ENCODE results near the gene GPR35.

The GPR35 gene

DNA sequence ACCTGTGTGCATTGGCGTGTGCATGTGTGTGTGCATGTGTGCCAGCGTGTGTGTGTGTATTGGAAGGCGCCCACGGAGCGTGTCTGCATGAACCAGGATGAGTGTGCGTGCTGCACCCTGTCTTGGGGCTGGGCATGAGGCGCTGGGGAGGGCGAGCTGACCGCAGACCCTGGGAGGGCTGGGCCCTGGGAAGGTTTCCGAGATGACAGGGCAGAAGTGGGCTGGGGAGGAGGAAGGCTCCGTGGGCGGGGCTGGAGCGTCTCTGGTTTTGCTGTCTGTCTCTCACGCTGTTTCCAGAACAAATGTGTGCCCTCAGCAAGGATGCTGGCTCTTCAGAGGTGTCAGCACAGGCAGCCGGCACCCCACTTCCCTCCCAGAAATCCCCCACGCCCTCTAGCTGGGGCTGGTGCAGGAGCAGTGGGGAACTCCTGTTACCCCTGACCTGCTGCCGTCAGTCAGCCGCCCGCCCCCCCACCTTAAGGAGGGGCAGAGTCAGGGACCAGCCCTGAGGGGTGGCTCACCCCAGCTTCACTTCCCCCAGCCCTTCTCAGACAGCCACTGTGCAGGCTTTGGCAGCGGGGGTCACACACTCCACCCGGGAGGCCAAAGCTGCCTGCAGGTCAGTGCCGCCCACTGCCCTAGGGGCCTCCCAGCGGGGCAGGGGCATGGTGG, at the start of gene GPR35:
TSS of gene GPR35 (plus strand) at position 531 of the 672 bp plus-strand sequence. CDS start 4,473 bp downstream, outside the sequence.
- H3K9me3 ChIP-seq (ENCODE audit: control insufficient read depth, insufficient read depth, low read depth, low read length), result no peaks in the 10 kb centered on the region
- H3K27me3 ChIP-seq (ENCODE audit: control insufficient read depth, insufficient read depth, low read length), result no peaks in the 10 kb centered on the region
- no peak within 1 kb of the TSS for H3K27ac ChIP-seq (ENCODE audit: low read depth, low read length)
- H3K9ac ChIP-seq (ENCODE audit: low read length), result no peak within 1 kb of the TSS
- H3K4me3 ChIP-seq (ENCODE audit: low read depth, low read length), result no peak within 1 kb of the TSS
- H3K4me1 ChIP-seq (ENCODE audit: control insufficient read depth, insufficient read depth, low read length), result peaks cover 5% of the 10 kb centered on the region; the same call in 1 of the 2 replicates
- H3K36me3 ChIP-seq (ENCODE audit: control insufficient read depth, insufficient read depth, low read length), result no peaks in the 10 kb centered on the region

DNA sequence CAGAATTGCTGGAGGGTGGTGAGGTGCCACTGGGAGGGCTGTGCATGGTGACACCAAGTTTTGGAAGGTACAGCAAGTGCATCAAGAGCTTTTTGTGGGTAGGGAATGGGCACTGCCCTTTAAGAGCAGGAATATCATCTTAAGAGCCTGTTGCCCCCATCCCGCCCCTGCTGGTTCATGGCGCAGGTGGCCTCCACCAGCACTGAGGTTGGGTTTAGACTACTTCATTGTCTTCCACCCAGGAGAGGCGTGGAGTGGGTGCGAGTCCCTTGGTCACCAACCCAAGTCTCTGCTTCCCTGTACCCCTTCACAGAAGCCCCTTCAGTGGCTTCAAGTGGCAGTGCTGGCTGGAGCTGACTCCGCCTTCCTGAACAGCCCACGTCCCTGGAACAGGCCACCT, 49.2 kb upstream of the GPR35 start:
- no peaks in the 10 kb centered on the region for H3K9me3 ChIP-seq (ENCODE audit: control insufficient read depth, insufficient read depth, low read depth, low read length)
- H3K27me3 ChIP-seq (ENCODE audit: control insufficient read depth, insufficient read depth, low read length), result no peaks in the 10 kb centered on the region
- no peak overlapping the region for H3K27ac ChIP-seq (ENCODE audit: low read depth, low read length)
- H3K4me1 ChIP-seq (ENCODE audit: control insufficient read depth, insufficient read depth, low read length), result peaks cover 13% of the 10 kb centered on the region; the same call in 1 of the 2 replicates
- peaks cover 5% of the 10 kb centered on the region; the same call in 1 of the 2 replicates for H3K36me3 ChIP-seq (ENCODE audit: control insufficient read depth, insufficient read depth, low read length)
- H3K4me3 ChIP-seq (ENCODE audit: low read depth, low read length), result no peak overlapping the region
- H3K9ac ChIP-seq (ENCODE audit: low read length), result no peak overlapping the region

DNA sequence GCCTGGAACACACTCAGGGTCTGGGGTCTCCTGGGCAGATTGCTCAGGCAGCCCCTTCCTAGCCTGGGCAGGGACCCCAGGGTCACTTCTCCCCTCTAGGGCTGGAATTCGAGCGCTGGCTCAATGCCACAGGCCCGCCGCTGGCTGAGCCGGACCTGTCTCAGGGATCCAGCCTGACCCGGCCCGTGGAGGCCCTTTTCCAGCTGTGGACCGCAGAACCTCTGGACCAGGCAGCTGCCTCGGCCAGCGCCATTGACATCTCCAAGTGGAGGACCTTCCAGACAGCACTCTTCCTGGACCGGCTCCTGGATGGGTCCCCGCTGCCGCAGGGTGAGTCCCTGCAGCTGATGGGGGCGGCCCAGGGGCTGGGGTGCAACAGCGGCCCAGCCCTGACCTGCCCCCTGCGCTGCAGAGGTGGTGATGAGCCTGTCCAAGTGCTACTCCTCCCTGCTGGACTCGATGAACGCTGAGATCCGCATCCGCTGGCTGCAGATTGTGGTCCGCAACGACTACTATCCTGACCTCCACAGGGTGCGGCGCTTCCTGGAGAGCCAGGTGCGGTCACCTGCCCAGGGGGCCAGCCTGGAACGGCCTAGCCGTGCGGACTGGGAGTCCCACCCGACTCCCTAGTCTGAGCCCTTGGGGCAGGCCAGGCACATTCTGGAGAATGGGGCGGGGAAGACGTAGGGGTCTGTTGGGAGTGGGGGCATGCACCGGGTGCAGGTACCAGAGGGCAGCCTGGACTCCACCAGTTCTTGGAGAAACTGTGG, 48.7 kb upstream of the GPR35 start:
- Histone ChIP-seq H3K27me3 (ENCODE audit: control insufficient read depth, insufficient read depth, low read length) (no peaks in the 10 kb centered on the region), H3K9me3 (ENCODE audit: control insufficient read depth, insufficient read depth, low read depth, low read length) (no peaks in the 10 kb centered on the region), H3K36me3 (ENCODE audit: control insufficient read depth, insufficient read depth, low read length) (peaks cover 5% of the 10 kb centered on the region; the same call in 1 of the 2 replicates), H3K27ac (ENCODE audit: low read depth, low read length) (no peak overlapping the region), H3K9ac (ENCODE audit: low read length) (no peak overlapping the region), H3K4me1 (ENCODE audit: control insufficient read depth, insufficient read depth, low read length) (peaks cover 13% of the 10 kb centered on the region; the same call in 1 of the 2 replicates), H3K4me3 (ENCODE audit: low read depth, low read length) (no peak overlapping the region)

DNA sequence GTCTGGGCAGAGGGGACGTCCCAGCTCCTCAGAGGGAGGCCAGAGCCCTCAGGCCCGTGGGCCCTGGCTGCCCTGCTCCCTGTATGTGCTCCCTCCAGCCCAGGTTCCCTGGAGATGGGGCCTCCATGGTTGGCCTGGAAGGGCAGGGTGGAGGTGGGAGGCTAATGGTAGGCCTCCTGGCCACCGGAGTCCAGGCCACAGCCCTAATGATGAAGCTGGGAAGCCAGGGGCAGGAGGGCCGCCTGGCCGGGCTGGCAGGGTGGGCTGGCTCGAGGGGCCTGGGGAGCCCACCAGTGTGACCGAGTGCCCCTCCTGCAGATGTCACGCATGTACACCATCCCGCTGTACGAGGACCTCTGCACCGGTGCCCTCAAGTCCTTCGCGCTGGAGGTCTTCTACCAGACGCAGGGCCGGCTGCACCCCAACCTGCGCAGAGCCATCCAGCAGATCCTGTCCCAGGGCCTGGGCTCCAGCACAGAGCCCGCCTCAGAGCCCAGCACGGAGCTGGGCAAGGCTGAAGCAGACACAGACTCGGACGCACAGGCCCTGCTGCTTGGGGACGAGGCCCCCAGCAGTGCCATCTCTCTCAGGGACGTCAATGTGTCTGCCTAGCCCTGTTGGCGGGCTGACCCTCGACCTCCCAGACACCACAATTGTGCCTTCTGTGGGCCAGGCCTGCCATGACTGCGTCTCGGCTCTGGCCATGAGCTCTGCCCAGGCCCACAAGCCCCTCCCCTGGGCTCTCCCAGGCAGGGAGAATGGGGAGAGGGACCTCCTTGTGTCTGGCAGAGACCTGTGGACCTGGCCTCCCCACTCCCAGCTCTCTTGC, 47.8 kb upstream of the GPR35 start:
- Histone ChIP-seq H3K9ac (ENCODE audit: low read length) (no peak overlapping the region), H3K4me3 (ENCODE audit: low read depth, low read length) (no peak overlapping the region), H3K27ac (ENCODE audit: low read depth, low read length) (no peak overlapping the region), H3K4me1 (ENCODE audit: control insufficient read depth, insufficient read depth, low read length) (peaks cover 19% of the 10 kb centered on the region; the same call in 1 of the 2 replicates), H3K9me3 (ENCODE audit: control insufficient read depth, insufficient read depth, low read depth, low read length) (no peaks in the 10 kb centered on the region), H3K36me3 (ENCODE audit: control insufficient read depth, insufficient read depth, low read length) (peaks cover 5% of the 10 kb centered on the region; the same call in 1 of the 2 replicates), H3K27me3 (ENCODE audit: control insufficient read depth, insufficient read depth, low read length) (no peaks in the 10 kb centered on the region)

DNA sequence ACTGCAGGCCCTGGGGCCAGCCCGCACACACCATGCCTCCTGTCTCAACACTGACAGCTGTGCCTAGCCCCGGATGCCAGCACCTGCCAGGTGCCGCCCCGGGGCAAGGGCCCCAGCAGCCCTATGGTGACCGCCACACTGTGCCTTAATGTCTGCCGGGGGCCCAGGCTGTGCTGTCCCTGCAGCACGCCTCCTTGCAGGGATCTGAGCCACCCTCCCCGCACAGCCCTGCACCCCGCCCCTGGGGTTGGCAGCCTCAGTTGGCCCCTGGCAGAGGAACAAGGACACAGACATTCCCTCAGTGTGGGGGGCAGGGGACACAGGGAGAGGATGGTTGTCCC, 47.2 kb upstream of the GPR35 start:
- H3K9me3 ChIP-seq (ENCODE audit: control insufficient read depth, insufficient read depth, low read depth, low read length), result no peaks in the 10 kb centered on the region
- no peak overlapping the region for H3K27ac ChIP-seq (ENCODE audit: low read depth, low read length)
- no peak overlapping the region for H3K4me3 ChIP-seq (ENCODE audit: low read depth, low read length)
- H3K4me1 ChIP-seq (ENCODE audit: control insufficient read depth, insufficient read depth, low read length), result peaks cover 21% of the 10 kb centered on the region; the same call in 1 of the 2 replicates
- H3K27me3 ChIP-seq (ENCODE audit: control insufficient read depth, insufficient read depth, low read length), result no peaks in the 10 kb centered on the region
- H3K36me3 ChIP-seq (ENCODE audit: control insufficient read depth, insufficient read depth, low read length), result peaks cover 5% of the 10 kb centered on the region; the same call in 1 of the 2 replicates
- H3K9ac ChIP-seq (ENCODE audit: low read length), result no peak overlapping the region

DNA sequence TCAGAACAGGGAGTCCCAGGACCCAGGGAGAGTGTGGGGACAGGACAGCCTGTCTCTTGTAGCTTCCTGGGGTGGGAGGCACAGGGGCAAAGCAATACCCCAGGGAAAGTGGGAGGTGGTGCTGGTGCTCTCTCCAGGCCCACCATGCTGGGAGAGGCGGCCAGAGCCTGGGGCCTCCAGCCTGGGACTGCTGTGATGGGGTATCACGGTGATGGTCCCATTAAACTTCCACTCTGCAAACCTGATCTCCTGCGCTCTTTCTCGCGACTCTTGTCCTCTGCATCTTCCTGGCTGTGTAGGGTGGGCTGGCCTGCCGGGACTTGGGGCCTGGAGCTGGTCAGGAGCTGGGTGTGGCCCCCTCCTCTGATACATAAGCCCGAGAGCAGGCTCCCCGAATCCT, 46.8 kb upstream of the GPR35 start:
- no peaks in the 10 kb centered on the region for H3K9me3 ChIP-seq (ENCODE audit: control insufficient read depth, insufficient read depth, low read depth, low read length)
- no peak overlapping the region for H3K4me3 ChIP-seq (ENCODE audit: low read depth, low read length)
- no peak overlapping the region for H3K9ac ChIP-seq (ENCODE audit: low read length)
- peaks cover 5% of the 10 kb centered on the region; the same call in 1 of the 2 replicates for H3K36me3 ChIP-seq (ENCODE audit: control insufficient read depth, insufficient read depth, low read length)
- H3K27me3 ChIP-seq (ENCODE audit: control insufficient read depth, insufficient read depth, low read length), result no peaks in the 10 kb centered on the region
- peaks cover 21% of the 10 kb centered on the region; the same call in 1 of the 2 replicates for H3K4me1 ChIP-seq (ENCODE audit: control insufficient read depth, insufficient read depth, low read length)
- no peak overlapping the region for H3K27ac ChIP-seq (ENCODE audit: low read depth, low read length)

GRCh38 chr2:240579071-240579762, 46.1 kb upstream of the GPR35 start:
- peaks cover 5% of the 10 kb centered on the region; the same call in 1 of the 2 replicates for H3K36me3 ChIP-seq (ENCODE audit: control insufficient read depth, insufficient read depth, low read length)
- H3K4me3 ChIP-seq (ENCODE audit: low read depth, low read length), result no peak overlapping the region
- H3K4me1 ChIP-seq (ENCODE audit: control insufficient read depth, insufficient read depth, low read length), result peaks cover 21% of the 10 kb centered on the region; the same call in 1 of the 2 replicates
- no peaks in the 10 kb centered on the region for H3K9me3 ChIP-seq (ENCODE audit: control insufficient read depth, insufficient read depth, low read depth, low read length)
- H3K9ac ChIP-seq (ENCODE audit: low read length), result no peak overlapping the region
- no peak overlapping the region for H3K27ac ChIP-seq (ENCODE audit: low read depth, low read length)
- H3K27me3 ChIP-seq (ENCODE audit: control insufficient read depth, insufficient read depth, low read length), result no peaks in the 10 kb centered on the region

DNA sequence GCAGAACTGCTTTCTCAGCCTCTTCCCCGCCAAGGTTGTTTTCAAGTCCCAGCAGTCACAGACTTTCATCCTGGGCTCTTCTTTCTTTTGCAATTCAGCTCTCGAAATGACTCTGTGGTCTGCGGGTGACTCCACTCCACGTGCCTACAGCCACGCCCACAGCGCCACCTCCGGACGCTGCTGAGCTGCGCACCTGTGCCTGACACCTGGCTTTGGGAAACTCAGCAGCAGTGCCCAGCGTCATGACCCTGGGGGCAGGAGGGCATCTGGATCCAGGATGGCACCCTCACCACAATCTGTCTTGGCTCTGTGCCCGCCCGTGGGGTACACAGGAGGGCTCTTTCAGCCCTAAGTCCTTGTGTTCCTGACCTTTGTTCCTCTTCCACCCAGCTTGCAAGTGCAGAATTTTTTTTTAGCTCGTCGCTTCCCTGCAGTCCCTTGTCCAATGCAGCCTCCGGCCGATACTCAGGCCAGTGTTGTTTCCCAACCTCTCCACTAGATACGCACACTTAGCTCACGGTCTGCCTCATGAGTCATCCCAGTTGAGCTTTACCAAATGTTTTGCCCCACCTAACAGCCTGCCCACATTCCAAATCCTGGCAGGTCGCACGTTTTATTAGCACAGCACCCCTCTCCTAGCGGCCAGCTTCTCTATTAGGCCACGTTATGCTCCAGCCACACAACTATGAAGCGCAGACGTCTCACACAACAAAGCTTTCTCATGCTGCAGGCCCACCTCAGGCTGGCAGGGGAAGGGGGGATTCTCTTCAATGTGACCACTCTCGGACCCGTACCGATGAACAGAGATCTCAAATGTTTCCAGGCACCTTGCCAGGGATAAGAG, 45.3 kb upstream of the GPR35 start:
- Histone ChIP-seq H3K4me3 (ENCODE audit: low read depth, low read length) (no peak overlapping the region), H3K4me1 (ENCODE audit: control insufficient read depth, insufficient read depth, low read length) (peaks cover 26% of the 10 kb centered on the region), H3K9me3 (ENCODE audit: control insufficient read depth, insufficient read depth, low read depth, low read length) (no peaks in the 10 kb centered on the region)

GRCh38 chr2:240581811-240582210, 43.5 kb upstream of the GPR35 start:
- Histone ChIP-seq H3K4me1 (ENCODE audit: control insufficient read depth, insufficient read depth, low read length) (peaks cover 30% of the 10 kb centered on the region), H3K4me3 (ENCODE audit: low read depth, low read length) (no peak overlapping the region; the same call in 1 of the 2 replicates), H3K36me3 (ENCODE audit: control insufficient read depth, insufficient read depth, low read length) (peaks cover 3% of the 10 kb centered on the region; the same call in 1 of the 2 replicates), H3K27ac (ENCODE audit: low read depth, low read length) (no peak overlapping the region), H3K27me3 (ENCODE audit: control insufficient read depth, insufficient read depth, low read length) (no peaks in the 10 kb centered on the region), H3K9ac (ENCODE audit: low read length) (no peak overlapping the region), H3K9me3 (ENCODE audit: control insufficient read depth, insufficient read depth, low read depth, low read length) (no peaks in the 10 kb centered on the region)

More for the DNA sequence above, 45.3 kb upstream of the GPR35 start:
- Histone ChIP-seq H3K27ac (ENCODE audit: low read depth, low read length) (no peak overlapping the region), H3K36me3 (ENCODE audit: control insufficient read depth, insufficient read depth, low read length) (peaks cover 5% of the 10 kb centered on the region; the same call in 1 of the 2 replicates), H3K9ac (ENCODE audit: low read length) (no peak overlapping the region), H3K27me3 (ENCODE audit: control insufficient read depth, insufficient read depth, low read length) (no peaks in the 10 kb centered on the region)
